ENCODE measurements around the gene KLHL8.
"Not testable (repeated sequence)": the region's sequence is repeated elsewhere in the genome, so short reads cannot be mapped to it uniquely, and the experiment has no call there.

Gene KLHL8

GRCh38 chr4:87151730-87152129 is 68.7 kb downstream of the KLHL8 start:
- Histone ChIP-seq H3K36me3 (ENCODE audit: control insufficient read depth in 2 of 2, insufficient read depth in 2 of 2, low read length in 2 of 2) (peaks cover 0 to 4% of the 10 kb centered on the region in 2 donors), H3K9me3 (ENCODE audit: control insufficient read depth in 2 of 2, low read length in 2 of 2) (no peaks in the 10 kb centered on the region), H3K27ac (ENCODE audit: low read depth in 2 of 2, low read length in 2 of 2) (no peak overlapping the region), H3K9ac (ENCODE audit: low read depth in 1 of 2, low read length in 2 of 2) (no peak overlapping the region), H3K27me3 (ENCODE audit: control insufficient read depth in 2 of 2, insufficient read depth in 2 of 2, low read length in 2 of 2) (no peaks in the 10 kb centered on the region), H3K4me1 (ENCODE audit: control insufficient read depth in 2 of 2, insufficient read depth in 2 of 2, low read length in 2 of 2) (peaks cover 0 to 13% of the 10 kb centered on the region in 2 donors), H3K4me3 (ENCODE audit: low read length in 2 of 2) (no peak overlapping the region)

- H3K27me3 ChIP-seq (ENCODE audit: control insufficient read depth in 2 of 2, insufficient read depth in 2 of 2, low read length in 2 of 2): no peaks in the 10 kb centered on the region
- peaks cover 0 to 13% of the 10 kb centered on the region in 2 donors for H3K4me1 ChIP-seq (ENCODE audit: control insufficient read depth in 2 of 2, insufficient read depth in 2 of 2, low read length in 2 of 2)
- H3K27ac ChIP-seq (ENCODE audit: low read depth in 2 of 2, low read length in 2 of 2): no peak overlapping the region
- H3K9me3 ChIP-seq (ENCODE audit: control insufficient read depth in 2 of 2, low read length in 2 of 2): no peaks in the 10 kb centered on the region
- H3K9ac ChIP-seq (ENCODE audit: low read depth in 1 of 2, low read length in 2 of 2): no peak overlapping the region
- peaks cover 2 to 5% of the 10 kb centered on the region in 2 donors for H3K36me3 ChIP-seq (ENCODE audit: control insufficient read depth in 2 of 2, insufficient read depth in 2 of 2, low read length in 2 of 2)
- no peak overlapping the region for H3K4me3 ChIP-seq (ENCODE audit: low read length in 2 of 2)
Observed at GRCh38 chr4:87150498-87151261, 69.7 kb downstream of the KLHL8 start.

GRCh38 chr4:87147116-87147515 is 73.3 kb downstream of the KLHL8 start:
- Histone ChIP-seq H3K27ac (ENCODE audit: low read depth in 2 of 2, low read length in 2 of 2) (no peak overlapping the region), H3K4me3 (ENCODE audit: low read length in 2 of 2) (no peak overlapping the region), H3K4me1 (ENCODE audit: control insufficient read depth in 2 of 2, insufficient read depth in 2 of 2, low read length in 2 of 2) (peaks cover 8 to 13% of the 10 kb centered on the region in 2 donors)

GRCh38 chr4:87145934-87146333 is 74.5 kb downstream of the KLHL8 start:
- not testable (repeated sequence) for H3K4me3 ChIP-seq (ENCODE audit: low read length in 2 of 2); H3K9me3 ChIP-seq (ENCODE audit: control insufficient read depth in 2 of 2, low read length in 2 of 2); H3K27ac ChIP-seq (ENCODE audit: low read depth in 2 of 2, low read length in 2 of 2); H3K27me3 ChIP-seq (ENCODE audit: control insufficient read depth in 2 of 2, insufficient read depth in 2 of 2, low read length in 2 of 2); H3K9ac ChIP-seq (ENCODE audit: low read depth in 1 of 2, low read length in 2 of 2)
- peaks cover 13 to 16% of the 10 kb centered on the region in 2 donors for H3K4me1 ChIP-seq (ENCODE audit: control insufficient read depth in 2 of 2, insufficient read depth in 2 of 2, low read length in 2 of 2)
- H3K36me3 ChIP-seq (ENCODE audit: control insufficient read depth in 2 of 2, insufficient read depth in 2 of 2, low read length in 2 of 2): peaks cover 5 to 14% of the 10 kb centered on the region in 2 donors

More at GRCh38 chr4:87147116-87147515, 73.3 kb downstream of the KLHL8 start:
- Histone ChIP-seq H3K27me3 (ENCODE audit: control insufficient read depth in 2 of 2, insufficient read depth in 2 of 2, low read length in 2 of 2) (no peaks in the 10 kb centered on the region), H3K36me3 (ENCODE audit: control insufficient read depth in 2 of 2, insufficient read depth in 2 of 2, low read length in 2 of 2) (peaks cover 2 to 14% of the 10 kb centered on the region in 2 donors), H3K9me3 (ENCODE audit: control insufficient read depth in 2 of 2, low read length in 2 of 2) (no peaks in the 10 kb centered on the region), H3K9ac (ENCODE audit: low read depth in 1 of 2, low read length in 2 of 2) (no peak overlapping the region)

GRCh38 chr4:87144356-87144755 is 76.1 kb downstream of the KLHL8 start:
- H3K27ac ChIP-seq (ENCODE audit: low read depth in 2 of 2, low read length in 2 of 2): no peak overlapping the region
- H3K9ac ChIP-seq (ENCODE audit: low read depth in 1 of 2, low read length in 2 of 2): no peak overlapping the region
- H3K9me3 ChIP-seq (ENCODE audit: control insufficient read depth in 2 of 2, low read length in 2 of 2): no peaks in the 10 kb centered on the region
- H3K27me3 ChIP-seq (ENCODE audit: control insufficient read depth in 2 of 2, insufficient read depth in 2 of 2, low read length in 2 of 2): no peaks in the 10 kb centered on the region
- peaks cover 5 to 18% of the 10 kb centered on the region in 2 donors for H3K36me3 ChIP-seq (ENCODE audit: control insufficient read depth in 2 of 2, insufficient read depth in 2 of 2, low read length in 2 of 2)
- no peak overlapping the region for H3K4me3 ChIP-seq (ENCODE audit: low read length in 2 of 2)
- peaks cover 8 to 17% of the 10 kb centered on the region in 2 donors for H3K4me1 ChIP-seq (ENCODE audit: control insufficient read depth in 2 of 2, insufficient read depth in 2 of 2, low read length in 2 of 2)

- peak overlapping the region; percentile 10 to 46 for H3K4me3 ChIP-seq (ENCODE audit: low read length in 2 of 2)
- no peak overlapping the region for H3K9ac ChIP-seq (ENCODE audit: low read depth in 1 of 2, low read length in 2 of 2)
- H3K4me1 ChIP-seq (ENCODE audit: control insufficient read depth in 2 of 2, insufficient read depth in 2 of 2, low read length in 2 of 2): peaks cover 8 to 17% of the 10 kb centered on the region in 2 donors
- peaks cover 12 to 24% of the 10 kb centered on the region in 2 donors for H3K36me3 ChIP-seq (ENCODE audit: control insufficient read depth in 2 of 2, insufficient read depth in 2 of 2, low read length in 2 of 2)
- H3K27ac ChIP-seq (ENCODE audit: low read depth in 2 of 2, low read length in 2 of 2): peak overlapping the region; percentile 74
- H3K27me3 ChIP-seq (ENCODE audit: control insufficient read depth in 2 of 2, insufficient read depth in 2 of 2, low read length in 2 of 2): no peaks in the 10 kb centered on the region
- no peaks in the 10 kb centered on the region for H3K9me3 ChIP-seq (ENCODE audit: control insufficient read depth in 2 of 2, low read length in 2 of 2)
Observed at GRCh38 chr4:87141428-87141827, 79.0 kb downstream of the KLHL8 start.

- H3K9ac ChIP-seq (ENCODE audit: low read depth in 1 of 2, low read length in 2 of 2): no peak overlapping the region
- H3K27me3 ChIP-seq (ENCODE audit: control insufficient read depth in 2 of 2, insufficient read depth in 2 of 2, low read length in 2 of 2): no peaks in the 10 kb centered on the region
- H3K27ac ChIP-seq (ENCODE audit: low read depth in 2 of 2, low read length in 2 of 2): no peak overlapping the region
- H3K4me3 ChIP-seq (ENCODE audit: low read length in 2 of 2): no peak overlapping the region
- H3K9me3 ChIP-seq (ENCODE audit: control insufficient read depth in 2 of 2, low read length in 2 of 2): no peaks in the 10 kb centered on the region
- H3K36me3 ChIP-seq (ENCODE audit: control insufficient read depth in 2 of 2, insufficient read depth in 2 of 2, low read length in 2 of 2): peaks cover 61 to 71% of the 10 kb centered on the region in 2 donors
- H3K4me1 ChIP-seq (ENCODE audit: control insufficient read depth in 2 of 2, insufficient read depth in 2 of 2, low read length in 2 of 2): no peaks in the 10 kb centered on the region
Observed at GRCh38 chr4:87134122-87134521, 86.3 kb downstream of the KLHL8 start.

GRCh38 chr4:87133183-87133582 is 87.2 kb downstream of the KLHL8 start:
- H3K9me3 ChIP-seq (ENCODE audit: control insufficient read depth in 2 of 2, low read length in 2 of 2): no peaks in the 10 kb centered on the region
- H3K9ac ChIP-seq (ENCODE audit: low read depth in 1 of 2, low read length in 2 of 2): no peak overlapping the region
- H3K27me3 ChIP-seq (ENCODE audit: control insufficient read depth in 2 of 2, insufficient read depth in 2 of 2, low read length in 2 of 2): no peaks in the 10 kb centered on the region
- no peak overlapping the region for H3K27ac ChIP-seq (ENCODE audit: low read depth in 2 of 2, low read length in 2 of 2)
- no peaks in the 10 kb centered on the region for H3K4me1 ChIP-seq (ENCODE audit: control insufficient read depth in 2 of 2, insufficient read depth in 2 of 2, low read length in 2 of 2)
- H3K4me3 ChIP-seq (ENCODE audit: low read length in 2 of 2): no peak overlapping the region
- H3K36me3 ChIP-seq (ENCODE audit: control insufficient read depth in 2 of 2, insufficient read depth in 2 of 2, low read length in 2 of 2): peaks cover 65 to 80% of the 10 kb centered on the region in 2 donors

GRCh38 chr4:87132035-87132434 is 88.4 kb downstream of the KLHL8 start:
- Histone ChIP-seq H3K9me3 (ENCODE audit: control insufficient read depth in 2 of 2, low read length in 2 of 2) (no peaks in the 10 kb centered on the region), H3K36me3 (ENCODE audit: control insufficient read depth in 2 of 2, insufficient read depth in 2 of 2, low read length in 2 of 2) (peaks cover 69 to 83% of the 10 kb centered on the region in 2 donors)

GRCh38 chr4:87130985-87131703 is 89.3 kb downstream of the KLHL8 start:
- Histone ChIP-seq H3K27ac (ENCODE audit: low read depth in 2 of 2, low read length in 2 of 2) (no peak overlapping the region), H3K4me1 (ENCODE audit: control insufficient read depth in 2 of 2, insufficient read depth in 2 of 2, low read length in 2 of 2) (no peaks in the 10 kb centered on the region), H3K9ac (ENCODE audit: low read depth in 1 of 2, low read length in 2 of 2) (no peak overlapping the region), H3K27me3 (ENCODE audit: control insufficient read depth in 2 of 2, insufficient read depth in 2 of 2, low read length in 2 of 2) (no peaks in the 10 kb centered on the region), H3K9me3 (ENCODE audit: control insufficient read depth in 2 of 2, low read length in 2 of 2) (no peaks in the 10 kb centered on the region), H3K36me3 (ENCODE audit: control insufficient read depth in 2 of 2, insufficient read depth in 2 of 2, low read length in 2 of 2) (peaks cover 71 to 88% of the 10 kb centered on the region in 2 donors), H3K4me3 (ENCODE audit: low read length in 2 of 2) (no peak overlapping the region)

More at GRCh38 chr4:87132035-87132434, 88.4 kb downstream of the KLHL8 start:
- Histone ChIP-seq H3K9ac (ENCODE audit: low read depth in 1 of 2, low read length in 2 of 2) (no peak overlapping the region), H3K4me1 (ENCODE audit: control insufficient read depth in 2 of 2, insufficient read depth in 2 of 2, low read length in 2 of 2) (no peaks in the 10 kb centered on the region), H3K27me3 (ENCODE audit: control insufficient read depth in 2 of 2, insufficient read depth in 2 of 2, low read length in 2 of 2) (no peaks in the 10 kb centered on the region), H3K4me3 (ENCODE audit: low read length in 2 of 2) (no peak overlapping the region), H3K27ac (ENCODE audit: low read depth in 2 of 2, low read length in 2 of 2) (no peak overlapping the region)
